HEK293 (cell line): Measurements from ENCODE around the gene LRRN4CL.

Source experiments
- CTCF ChIA-PET: fragments of 350-600 bp; formaldehyde crosslinking; extraction: SDS; loops from one replicate; lab custom pipeline; 2021; ENCODE audit warnings: antibody characterized with exemption; lab: Yijun Ruan, JAX
- POLR2A ChIA-PET: fragments of 300-600 bp; formaldehyde crosslinking; extraction: SDS; loops from one replicate; lab custom pipeline; 2020; ENCODE audit warnings: antibody characterized with exemption, inconsistent platforms; lab: Yijun Ruan, JAX
- H3K27ac ChIP-seq: fragments of 200-500 bp; sonication (Bioruptor generic); 2 replicates; pipeline ENCODE4 v1.5.1; 2014; ENCODE audit warnings: low read depth, low read length, control low read depth, inconsistent platforms; ENCODE audit errors: extremely low read depth
- H3K36me3 ChIP-seq, 2 experiments: fragments of 200-500 bp in 1 of 2; sonication (Bioruptor generic) in 1 of 2; 1 replicate in 1 of 2; 2 replicates in 1 of 2; pipeline ENCODE4 v1.5.1; 2014 to 2017; ENCODE audit warnings: inconsistent platforms in 2 of 2, low read length in 2 of 2; ENCODE audit not compliant: control insufficient read depth in 2 of 2, insufficient read depth in 1 of 2
- H3K4me1 ChIP-seq: fragments of 200-500 bp; sonication (Bioruptor generic); 2 replicates; pipeline ENCODE4 v1.5.1; 2014; ENCODE audit warnings: mild to moderate bottlenecking, low read length, inconsistent platforms; ENCODE audit not compliant: control insufficient read depth, insufficient read depth
- H3K4me3 ChIP-seq: 2 replicates; pipeline ENCODE4 v1.5.1; 2011; ENCODE audit warnings: low read depth, mild to moderate bottlenecking, control low read depth, low read length, moderate library complexity
- H3K9me3 ChIP-seq: fragments of 200-500 bp; sonication (Bioruptor generic); 2 replicates; pipeline ENCODE4 v1.5.1; 2014; ENCODE audit warnings: low read depth, low read length, inconsistent platforms; ENCODE audit not compliant: control insufficient read depth, insufficient read depth
- GLIS2 ChIP-seq: fragments of 450-650 bp; formaldehyde crosslinking; IDR thresholded peaks from 2 replicates; pipeline ENCODE4 v1.5.1; 2016; ENCODE audit warnings: missing biosample characterization, missing genetic modification characterization
- HOXC10 ChIP-seq: sonication (generic); formaldehyde crosslinking; IDR thresholded peaks from 2 replicates; pipeline ENCODE4 v1.8.1; 2023; ENCODE audit warnings: mild to moderate bottlenecking, missing genetic modification reagents
- KLF10 ChIP-seq: fragments of 450-650 bp; IDR thresholded peaks from 2 replicates; pipeline ENCODE4 v1.5.1; 2018; ENCODE audit warnings: missing biosample characterization, mild to moderate bottlenecking, missing genetic modification characterization
- KLF16 ChIP-seq: fragments of 450-650 bp; formaldehyde crosslinking; IDR thresholded peaks from 2 replicates; pipeline ENCODE4 v1.5.1; 2017; ENCODE audit warnings: missing biosample characterization, missing genetic modification characterization
- PRDM2 ChIP-seq: fragments of 450-650 bp; formaldehyde crosslinking; IDR thresholded peaks from 2 replicates; pipeline ENCODE4 v1.5.1; 2016; ENCODE audit warnings: missing biosample characterization, missing genetic modification characterization, borderline replicate concordance
- SCRT2 ChIP-seq: fragments of 450-650 bp; formaldehyde crosslinking; IDR thresholded peaks from 2 replicates; pipeline ENCODE4 v1.5.1; 2016; ENCODE audit warnings: missing biosample characterization, missing genetic modification characterization
- SP2 ChIP-seq: fragments of 450-650 bp; formaldehyde crosslinking; IDR thresholded peaks from 2 replicates; pipeline ENCODE4 v1.5.1; 2016; ENCODE audit warnings: missing biosample characterization, missing genetic modification characterization
- TCF7L2 ChIP-seq: IDR thresholded peaks from 2 replicates; pipeline ENCODE4 v1.6.1; 2011; ENCODE audit warnings: low read depth, mild to moderate bottlenecking, inconsistent platforms, low read length, moderate library complexity, borderline replicate concordance
- ZBTB8A ChIP-seq: fragments of 450-650 bp; formaldehyde crosslinking; IDR thresholded peaks from 2 replicates; pipeline ENCODE4 v1.5.1; 2016; ENCODE audit warnings: missing biosample characterization, missing genetic modification characterization
- ZNF341 ChIP-seq: fragments of 450-650 bp; formaldehyde crosslinking; IDR thresholded peaks from 2 replicates; pipeline ENCODE4; 2016; ENCODE audit warnings: low read depth, missing biosample characterization, missing genetic modification characterization
- ZNF350 ChIP-seq: fragments of 450-650 bp; formaldehyde crosslinking; IDR thresholded peaks from 2 replicates; pipeline ENCODE4 v1.5.0; 2017; ENCODE audit warnings: missing biosample characterization, mild to moderate bottlenecking, missing genetic modification characterization
- ZNF366 ChIP-seq: fragments of 450-650 bp; formaldehyde crosslinking; conservative IDR thresholded peaks from 2 replicates; pipeline ENCODE4 v1.5.1; 2016; ENCODE audit warnings: missing biosample characterization, missing genetic modification characterization
- ZNF391 ChIP-seq: fragments of 450-650 bp; formaldehyde crosslinking; IDR thresholded peaks from 2 replicates; pipeline ENCODE4 v1.5.1; 2016; ENCODE audit warnings: low read depth, missing biosample characterization, missing genetic modification characterization, borderline replicate concordance
- ZNF423 ChIP-seq: fragments of 450-650 bp; formaldehyde crosslinking; IDR thresholded peaks from 2 replicates; pipeline ENCODE4 v1.5.1; 2016; ENCODE audit warnings: missing biosample characterization, missing genetic modification characterization
- ZNF530 ChIP-seq: fragments of 450-650 bp; formaldehyde crosslinking; IDR thresholded peaks from 2 replicates; pipeline ENCODE4 v1.5.1; 2016; ENCODE audit warnings: low read depth, missing biosample characterization, missing genetic modification characterization
- ZNF560 ChIP-seq: fragments of 450-650 bp; formaldehyde crosslinking; IDR thresholded peaks from 2 replicates; pipeline ENCODE4 v1.5.1; 2017; ENCODE audit warnings: missing biosample characterization, missing genetic modification characterization, borderline replicate concordance
- ZNF610 ChIP-seq: fragments of 450-650 bp; formaldehyde crosslinking; IDR thresholded peaks from 2 replicates; pipeline ENCODE4 v1.5.1; 2016; ENCODE audit warnings: missing biosample characterization, missing genetic modification characterization, borderline replicate concordance
- ZNF623 ChIP-seq: fragments of 450-650 bp; formaldehyde crosslinking; IDR thresholded peaks from 2 replicates; pipeline ENCODE4 v1.5.1; 2016; ENCODE audit warnings: missing biosample characterization, missing genetic modification characterization
- ZNF626 ChIP-seq: fragments of 450-650 bp; sonication (Bioruptor Pico); formaldehyde crosslinking; IDR thresholded peaks from 2 replicates; pipeline ENCODE4 v1.5.1; 2018; ENCODE audit warnings: missing biosample characterization, missing genetic modification characterization, inconsistent platforms
- ZNF776 ChIP-seq: fragments of 450-650 bp; formaldehyde crosslinking; IDR thresholded peaks from 2 replicates; pipeline ENCODE4 v1.5.0; 2017; ENCODE audit warnings: missing biosample characterization, missing genetic modification characterization, borderline replicate concordance
- ZNF785 ChIP-seq: fragments of 450-650 bp; formaldehyde crosslinking; IDR thresholded peaks from 2 replicates; pipeline ENCODE4 v1.5.1; 2016; ENCODE audit warnings: missing biosample characterization, missing genetic modification characterization
- ZNF791 ChIP-seq: fragments of 450-650 bp; formaldehyde crosslinking; IDR thresholded peaks from 2 replicates; pipeline ENCODE4 v1.5.1; 2016; ENCODE audit warnings: missing biosample characterization, missing genetic modification characterization
- ZSCAN23 ChIP-seq: fragments of 450-650 bp; formaldehyde crosslinking; IDR thresholded peaks from 2 replicates; pipeline ENCODE4 v1.5.1; 2016; ENCODE audit warnings: missing biosample characterization, missing genetic modification characterization
- ZSCAN5A ChIP-seq: fragments of 450-650 bp; formaldehyde crosslinking; IDR thresholded peaks from 2 replicates; pipeline ENCODE4 v1.5.1; 2016; ENCODE audit warnings: missing biosample characterization, missing genetic modification characterization
- TF ChIP-seq, protein P1 (sequence below): fragments of 450-650 bp; formaldehyde crosslinking; IDR thresholded peaks from 2 replicates; pipeline ENCODE4 v1.5.1; 2017; ENCODE audit warnings: missing biosample characterization, missing genetic modification characterization
- TF ChIP-seq, protein P2 (sequence below): fragments of 450-650 bp; formaldehyde crosslinking; IDR thresholded peaks from 2 replicates; pipeline ENCODE4 v1.5.1; 2016; ENCODE audit warnings: missing biosample characterization, missing genetic modification characterization, borderline replicate concordance

Gene LRRN4CL

DNA sequence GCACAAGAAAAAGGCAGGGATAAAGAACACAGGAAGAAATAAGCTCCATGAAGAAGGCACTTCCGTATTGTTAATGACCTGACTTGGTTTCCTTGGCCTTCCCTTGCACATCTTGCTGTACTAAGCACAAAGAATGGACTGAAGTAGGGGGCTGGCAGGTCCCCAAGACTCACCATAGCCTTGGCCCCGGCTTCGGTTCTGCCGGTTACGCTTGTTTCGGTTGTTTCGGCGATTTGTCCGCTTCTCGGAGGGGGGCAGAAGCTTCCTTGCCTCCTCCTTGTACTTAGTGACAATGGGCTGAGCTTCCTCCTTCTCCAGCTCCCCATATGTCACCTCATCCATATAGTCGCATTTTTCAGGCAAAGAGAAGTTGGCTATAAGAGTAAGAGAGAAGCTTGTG is 27.5 kb upstream of the LRRN4CL start (continued):
- TF ChIP-seq ZNF366 (no peak), ZNF626 (tag by site-specific recombination) (no peak), GLIS2 (no peak), KLF16 (tag by site-specific recombination) (no peak), KLF10 (tag by site-specific recombination) (no peak), SCRT2 (tag by site-specific recombination) (no peak), HOXC10 (CRISPR knock-in tag) (no peak), ZSCAN5A (tag by site-specific recombination) (no peak), PRDM2 (tag by site-specific recombination) (no peak), ZNF530 (no peak), ZNF623 (no peak)
- TF ChIP-seq, protein P1, sequence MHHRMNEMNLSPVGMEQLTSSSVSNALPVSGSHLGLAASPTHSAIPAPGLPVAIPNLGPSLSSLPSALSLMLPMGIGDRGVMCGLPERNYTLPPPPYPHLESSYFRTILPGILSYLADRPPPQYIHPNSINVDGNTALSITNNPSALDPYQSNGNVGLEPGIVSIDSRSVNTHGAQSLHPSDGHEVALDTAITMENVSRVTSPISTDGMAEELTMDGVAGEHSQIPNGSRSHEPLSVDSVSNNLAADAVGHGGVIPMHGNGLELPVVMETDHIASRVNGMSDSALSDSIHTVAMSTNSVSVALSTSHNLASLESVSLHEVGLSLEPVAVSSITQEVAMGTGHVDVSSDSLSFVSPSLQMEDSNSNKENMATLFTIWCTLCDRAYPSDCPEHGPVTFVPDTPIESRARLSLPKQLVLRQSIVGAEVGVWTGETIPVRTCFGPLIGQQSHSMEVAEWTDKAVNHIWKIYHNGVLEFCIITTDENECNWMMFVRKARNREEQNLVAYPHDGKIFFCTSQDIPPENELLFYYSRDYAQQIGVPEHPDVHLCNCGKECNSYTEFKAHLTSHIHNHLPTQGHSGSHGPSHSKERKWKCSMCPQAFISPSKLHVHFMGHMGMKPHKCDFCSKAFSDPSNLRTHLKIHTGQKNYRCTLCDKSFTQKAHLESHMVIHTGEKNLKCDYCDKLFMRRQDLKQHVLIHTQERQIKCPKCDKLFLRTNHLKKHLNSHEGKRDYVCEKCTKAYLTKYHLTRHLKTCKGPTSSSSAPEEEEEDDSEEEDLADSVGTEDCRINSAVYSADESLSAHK (tag by site-specific recombination) = no peak
- TF ChIP-seq, all 188 proteins: peak for 0

GRCh38 chr11:62716206-62716605 is 26.9 kb upstream of the LRRN4CL start:
- POLR2A ChIA-PET = interaction anchor here (1.3 to 3.5 kb wide), 3 partner anchors 10 to 38 kb away, joined by 6 to 13 read pairs (median 11); partner anchors contain the start of genes BSCL2, HNRNPUL2 and ZBTB3
- CTCF ChIA-PET = interaction anchor here (0.6 to 1.0 kb wide), 2 partner anchors 12 to 36 kb away, joined by 3 to 4 read pairs; no protein-coding TSS in a partner anchor
- Histone ChIP-seq H3K4me3 (no peak overlapping the region), H3K36me3 (peaks cover 38 to 96% of the 10 kb centered on the region in 2 experiments), H3K4me1 (no peaks in the 10 kb centered on the region), H3K27ac (no peak overlapping the region), H3K9me3 (no peaks in the 10 kb centered on the region)
- TF ChIP-seq ZNF423 (tag by site-specific recombination) (no peak), ZNF350 (no peak), ZNF341 (no peak), ZNF560 (tag by site-specific recombination) (no peak), GLIS2 (no peak), ZSCAN23 (tag by site-specific recombination) (no peak), ZNF791 (tag by site-specific recombination) (no peak), ZBTB8A (no peak), TCF7L2 (no peak), ZNF785 (no peak), ZNF776 (tag by site-specific recombination) (no peak), SP2 (tag by site-specific recombination) (no peak), ZNF391 (tag by site-specific recombination) (no peak), ZNF610 (no peak)
- TF ChIP-seq, protein P2, sequence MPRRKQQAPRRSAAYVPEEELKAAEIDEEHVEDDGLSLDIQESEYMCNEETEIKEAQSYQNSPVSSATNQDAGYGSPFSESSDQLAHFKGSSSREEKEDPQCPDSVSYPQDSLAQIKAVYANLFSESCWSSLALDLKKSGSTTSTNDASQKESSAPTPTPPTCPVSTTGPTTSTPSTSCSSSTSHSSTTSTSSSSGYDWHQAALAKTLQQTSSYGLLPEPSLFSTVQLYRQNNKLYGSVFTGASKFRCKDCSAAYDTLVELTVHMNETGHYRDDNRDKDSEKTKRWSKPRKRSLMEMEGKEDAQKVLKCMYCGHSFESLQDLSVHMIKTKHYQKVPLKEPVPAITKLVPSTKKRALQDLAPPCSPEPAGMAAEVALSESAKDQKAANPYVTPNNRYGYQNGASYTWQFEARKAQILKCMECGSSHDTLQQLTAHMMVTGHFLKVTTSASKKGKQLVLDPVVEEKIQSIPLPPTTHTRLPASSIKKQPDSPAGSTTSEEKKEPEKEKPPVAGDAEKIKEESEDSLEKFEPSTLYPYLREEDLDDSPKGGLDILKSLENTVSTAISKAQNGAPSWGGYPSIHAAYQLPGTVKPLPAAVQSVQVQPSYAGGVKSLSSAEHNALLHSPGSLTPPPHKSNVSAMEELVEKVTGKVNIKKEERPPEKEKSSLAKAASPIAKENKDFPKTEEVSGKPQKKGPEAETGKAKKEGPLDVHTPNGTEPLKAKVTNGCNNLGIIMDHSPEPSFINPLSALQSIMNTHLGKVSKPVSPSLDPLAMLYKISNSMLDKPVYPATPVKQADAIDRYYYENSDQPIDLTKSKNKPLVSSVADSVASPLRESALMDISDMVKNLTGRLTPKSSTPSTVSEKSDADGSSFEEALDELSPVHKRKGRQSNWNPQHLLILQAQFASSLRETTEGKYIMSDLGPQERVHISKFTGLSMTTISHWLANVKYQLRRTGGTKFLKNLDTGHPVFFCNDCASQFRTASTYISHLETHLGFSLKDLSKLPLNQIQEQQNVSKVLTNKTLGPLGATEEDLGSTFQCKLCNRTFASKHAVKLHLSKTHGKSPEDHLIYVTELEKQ = no peak
